ENCODE data around the gene C2orf72. TPM values are rescaled to one million over a fixed set of nuclear protein-coding genes. Genes with fewer than 3 reads are reported as not detected.

The C2orf72 gene
- total and polyA plus RNA-seq, 2 of the 13 experiments (the other 11 are each of a cell fraction or from before 2014, with no cell fraction given), result 147 to 203 TPM

- TF ChIP-seq ZNF549 (CRISPR knock-in tag; IDR thresholded peaks at IDR 0.05) (no peak), STAG1 (CRISPR knock-in tag; IDR thresholded peaks at IDR 0.05) (no peak), ZNF777 (CRISPR knock-in tag; IDR thresholded peaks at IDR 0.05) (no peak), SNRNP70 (IDR thresholded peaks at IDR 0.05; ENCODE audit: low read depth, low read length) (no peak), ZNF605 (CRISPR knock-in tag; IDR thresholded peaks at IDR 0.05) (no peak), POGZ (CRISPR knock-in tag; IDR thresholded peaks at IDR 0.05) (no peak), ZSCAN9 (CRISPR knock-in tag; IDR thresholded peaks at IDR 0.05; ENCODE audit: borderline replicate concordance) (0 out of 2 replicates have a peak, but pooled peaks have one; percentile 25), PAXIP1 (CRISPR knock-in tag; conservative IDR thresholded peaks at IDR 0.05) (peak; percentile 67), ZNF496 (CRISPR knock-in tag; IDR thresholded peaks at IDR 0.05; ENCODE audit: insufficient replicate concordance) (no peak), CBX5 (CRISPR knock-in tag; IDR thresholded peaks at IDR 0.05; ENCODE audit: borderline replicate concordance) (no peak; the same call in 1 of the 2 replicates), ATF5 (CRISPR knock-in tag; IDR thresholded peaks at IDR 0.05; ENCODE audit: low read depth) (no peak), ZNF775 (CRISPR knock-in tag; IDR thresholded peaks at IDR 0.05; ENCODE audit: borderline replicate concordance) (no peak), XBP1 (CRISPR knock-in tag; IDR thresholded peaks at IDR 0.05) (no peak), MEF2D (CRISPR knock-in tag; IDR thresholded peaks at IDR 0.05) (no peak), DR1 (CRISPR knock-in tag; IDR thresholded peaks at IDR 0.05) (no peak)
- TF ChIP-seq, protein P1, sequence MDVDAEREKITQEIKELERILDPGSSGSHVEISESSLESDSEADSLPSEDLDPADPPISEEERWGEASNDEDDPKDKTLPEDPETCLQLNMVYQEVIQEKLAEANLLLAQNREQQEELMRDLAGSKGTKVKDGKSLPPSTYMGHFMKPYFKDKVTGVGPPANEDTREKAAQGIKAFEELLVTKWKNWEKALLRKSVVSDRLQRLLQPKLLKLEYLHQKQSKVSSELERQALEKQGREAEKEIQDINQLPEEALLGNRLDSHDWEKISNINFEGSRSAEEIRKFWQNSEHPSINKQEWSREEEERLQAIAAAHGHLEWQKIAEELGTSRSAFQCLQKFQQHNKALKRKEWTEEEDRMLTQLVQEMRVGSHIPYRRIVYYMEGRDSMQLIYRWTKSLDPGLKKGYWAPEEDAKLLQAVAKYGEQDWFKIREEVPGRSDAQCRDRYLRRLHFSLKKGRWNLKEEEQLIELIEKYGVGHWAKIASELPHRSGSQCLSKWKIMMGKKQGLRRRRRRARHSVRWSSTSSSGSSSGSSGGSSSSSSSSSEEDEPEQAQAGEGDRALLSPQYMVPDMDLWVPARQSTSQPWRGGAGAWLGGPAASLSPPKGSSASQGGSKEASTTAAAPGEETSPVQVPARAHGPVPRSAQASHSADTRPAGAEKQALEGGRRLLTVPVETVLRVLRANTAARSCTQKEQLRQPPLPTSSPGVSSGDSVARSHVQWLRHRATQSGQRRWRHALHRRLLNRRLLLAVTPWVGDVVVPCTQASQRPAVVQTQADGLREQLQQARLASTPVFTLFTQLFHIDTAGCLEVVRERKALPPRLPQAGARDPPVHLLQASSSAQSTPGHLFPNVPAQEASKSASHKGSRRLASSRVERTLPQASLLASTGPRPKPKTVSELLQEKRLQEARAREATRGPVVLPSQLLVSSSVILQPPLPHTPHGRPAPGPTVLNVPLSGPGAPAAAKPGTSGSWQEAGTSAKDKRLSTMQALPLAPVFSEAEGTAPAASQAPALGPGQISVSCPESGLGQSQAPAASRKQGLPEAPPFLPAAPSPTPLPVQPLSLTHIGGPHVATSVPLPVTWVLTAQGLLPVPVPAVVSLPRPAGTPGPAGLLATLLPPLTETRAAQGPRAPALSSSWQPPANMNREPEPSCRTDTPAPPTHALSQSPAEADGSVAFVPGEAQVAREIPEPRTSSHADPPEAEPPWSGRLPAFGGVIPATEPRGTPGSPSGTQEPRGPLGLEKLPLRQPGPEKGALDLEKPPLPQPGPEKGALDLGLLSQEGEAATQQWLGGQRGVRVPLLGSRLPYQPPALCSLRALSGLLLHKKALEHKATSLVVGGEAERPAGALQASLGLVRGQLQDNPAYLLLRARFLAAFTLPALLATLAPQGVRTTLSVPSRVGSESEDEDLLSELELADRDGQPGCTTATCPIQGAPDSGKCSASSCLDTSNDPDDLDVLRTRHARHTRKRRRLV (CRISPR knock-in tag; IDR thresholded peaks at IDR 0.05), result no peak
- TF ChIP-seq, protein P2, sequence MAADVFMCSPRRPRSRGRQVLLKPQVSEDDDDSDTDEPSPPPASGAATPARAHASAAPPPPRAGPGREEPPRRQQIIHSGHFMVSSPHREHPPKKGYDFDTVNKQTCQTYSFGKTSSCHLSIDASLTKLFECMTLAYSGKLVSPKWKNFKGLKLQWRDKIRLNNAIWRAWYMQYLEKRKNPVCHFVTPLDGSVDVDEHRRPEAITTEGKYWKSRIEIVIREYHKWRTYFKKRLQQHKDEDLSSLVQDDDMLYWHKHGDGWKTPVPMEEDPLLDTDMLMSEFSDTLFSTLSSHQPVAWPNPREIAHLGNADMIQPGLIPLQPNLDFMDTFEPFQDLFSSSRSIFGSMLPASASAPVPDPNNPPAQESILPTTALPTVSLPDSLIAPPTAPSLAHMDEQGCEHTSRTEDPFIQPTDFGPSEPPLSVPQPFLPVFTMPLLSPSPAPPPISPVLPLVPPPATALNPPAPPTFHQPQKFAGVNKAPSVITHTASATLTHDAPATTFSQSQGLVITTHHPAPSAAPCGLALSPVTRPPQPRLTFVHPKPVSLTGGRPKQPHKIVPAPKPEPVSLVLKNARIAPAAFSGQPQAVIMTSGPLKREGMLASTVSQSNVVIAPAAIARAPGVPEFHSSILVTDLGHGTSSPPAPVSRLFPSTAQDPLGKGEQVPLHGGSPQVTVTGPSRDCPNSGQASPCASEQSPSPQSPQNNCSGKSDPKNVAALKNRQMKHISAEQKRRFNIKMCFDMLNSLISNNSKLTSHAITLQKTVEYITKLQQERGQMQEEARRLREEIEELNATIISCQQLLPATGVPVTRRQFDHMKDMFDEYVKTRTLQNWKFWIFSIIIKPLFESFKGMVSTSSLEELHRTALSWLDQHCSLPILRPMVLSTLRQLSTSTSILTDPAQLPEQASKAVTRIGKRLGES (CRISPR knock-in tag; IDR thresholded peaks at IDR 0.05; ENCODE audit: borderline replicate concordance), result no peak
Observed at GRCh38 chr2:231039821-231040364, 2.6 kb downstream of the C2orf72 start (continued).

Data from HepG2 (cell line).